Subcutaneous abdominal adipose tissue (tissue), 5 donors: ENCODE data around the gene BORA.
A peak's percentile ranks its signal among the peaks of the same experiment; 100 is the strongest.
"Not testable (repeated sequence)": the region's sequence is repeated elsewhere in the genome, so short reads cannot be mapped to it uniquely, and the experiment has no call there.

Experiments
- H3K27ac ChIP-seq: one replicate; pipeline ENCODE4 v1.7.0; 2013; ENCODE audit warnings: low read depth, mild to moderate bottlenecking, inconsistent platforms, low read length, moderate library complexity
- H3K27me3 ChIP-seq, 5 donors: one replicate each; pipeline ENCODE4 v1.7.0; 2013; ENCODE audit warnings: low read length in 5 of 5, inconsistent platforms in 1 of 5; ENCODE audit not compliant: control insufficient read depth in 5 of 5, insufficient read depth in 4 of 5
- H3K36me3 ChIP-seq, 5 donors: one replicate each; pipeline ENCODE4 v1.7.0; 2013; ENCODE audit warnings: low read length in 5 of 5; ENCODE audit not compliant: control insufficient read depth in 5 of 5, insufficient read depth in 5 of 5
- H3K4me1 ChIP-seq, 5 donors: one replicate each; pipeline ENCODE4 v1.7.0; 2013; ENCODE audit warnings: low read length in 5 of 5, mild to moderate bottlenecking in 3 of 5, moderate library complexity in 1 of 5; ENCODE audit not compliant: control insufficient read depth in 5 of 5, insufficient read depth in 5 of 5
- H3K4me3 ChIP-seq, 5 donors: one replicate each; pipeline ENCODE4 v1.7.0; 2013; ENCODE audit warnings: low read length in 5 of 5, low read depth in 1 of 5
- H3K9ac ChIP-seq, 5 donors: one replicate each; pipeline ENCODE4 v1.7.0; 2013; ENCODE audit warnings: low read length in 5 of 5, mild to moderate bottlenecking in 4 of 5, moderate library complexity in 3 of 5
- H3K9me3 ChIP-seq, 5 donors: one replicate each; pipeline ENCODE4 v1.7.0; 2013; ENCODE audit warnings: low read length in 5 of 5; ENCODE audit not compliant: control insufficient read depth in 5 of 5
- donor health status: healthy.
- donor health status: healthy.
- donor health status: healthy.
- donor health status: healthy.
- donor health status: healthy.

Gene BORA

DNA sequence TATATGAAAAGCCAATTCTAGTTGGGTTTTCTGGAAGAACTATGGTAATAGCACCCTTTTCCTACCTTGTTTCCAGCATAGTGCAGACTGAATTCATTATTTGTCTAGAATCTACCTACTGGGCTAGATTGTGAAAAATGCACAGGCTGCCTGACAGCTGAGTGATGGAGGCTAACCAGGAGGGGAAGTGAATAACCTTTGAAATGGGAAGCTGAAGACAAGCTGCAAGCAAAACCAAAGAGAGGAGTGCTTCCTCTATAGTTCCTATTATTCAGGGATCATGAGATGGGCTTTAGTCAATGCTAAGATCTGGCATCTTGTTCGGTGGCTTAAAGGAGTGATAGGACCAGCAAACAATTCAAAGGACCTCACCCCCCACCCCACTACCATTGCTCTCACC, 27.2 kb upstream of the BORA start:
- Histone ChIP-seq H3K4me1 (no peaks in the 10 kb centered on the region), H3K36me3 (no peaks in the 10 kb centered on the region), H3K27ac (no peak overlapping the region), H3K4me3 (no peak overlapping the region), H3K9me3 (no peaks in the 10 kb centered on the region), H3K9ac (no peak overlapping the region), H3K27me3 (peaks cover 0 to 3% (median 0%) of the 10 kb centered on the region in 5 donors)

DNA sequence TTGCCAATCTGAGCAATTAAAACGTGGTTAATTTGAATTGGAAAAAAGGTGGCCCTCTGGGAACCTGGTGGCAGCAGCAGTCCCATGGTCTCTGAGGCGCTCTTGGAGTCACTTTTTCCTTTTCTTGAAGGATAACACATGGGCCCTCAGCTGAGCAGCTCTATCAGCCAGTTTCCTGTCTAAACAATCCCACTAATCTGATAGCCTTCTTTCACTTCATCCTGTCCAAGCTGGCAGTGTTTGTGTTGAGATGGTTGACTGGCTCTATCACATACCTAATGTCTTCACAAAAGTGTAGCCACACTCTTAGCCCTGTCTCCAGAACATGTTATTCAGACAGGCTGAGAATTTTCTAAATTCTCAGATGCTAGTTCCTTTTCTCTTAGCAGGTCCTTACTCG, 10.9 kb upstream of the BORA start:
- Histone ChIP-seq H3K27ac (no peak overlapping the region), H3K4me3 (no peak overlapping the region), H3K9me3 (peaks cover 0 to 9% (median 7%) of the 10 kb centered on the region in 5 donors), H3K4me1 (no peaks in the 10 kb centered on the region), H3K9ac (no peak overlapping the region), H3K36me3 (peaks cover 15 to 38% (median 22%) of the 10 kb centered on the region in 5 donors), H3K27me3 (no peaks in the 10 kb centered on the region)

DNA sequence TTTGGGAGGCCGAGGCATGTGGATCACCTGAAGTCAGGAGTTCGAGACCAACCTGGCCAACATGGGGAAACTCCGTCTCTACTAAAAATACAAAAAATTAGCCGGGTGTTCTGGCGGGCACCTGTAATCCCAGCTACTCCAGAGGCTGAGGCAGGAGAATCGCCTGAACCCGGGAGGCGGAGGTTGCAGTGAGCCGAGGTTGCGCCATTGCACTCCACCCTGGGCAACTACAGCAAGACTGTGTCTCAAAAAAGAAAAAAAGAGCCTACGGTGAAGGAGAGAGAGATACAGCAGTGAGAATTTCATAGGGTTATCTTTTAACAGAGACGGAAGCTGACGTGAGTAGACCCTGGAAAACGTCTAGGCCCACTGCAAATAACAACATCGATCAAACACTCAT, 1.5 kb upstream of the BORA start:
- peak overlapping the region in 4 of 5 donors; percentile 91 to 97 (median 96) for H3K4me3 ChIP-seq
- peaks cover 2 to 26% (median 22%) of the 10 kb centered on the region in 5 donors for H3K4me1 ChIP-seq
- not testable (repeated sequence) for H3K27ac ChIP-seq, H3K9me3 ChIP-seq, H3K36me3 ChIP-seq, H3K27me3 ChIP-seq
- H3K9ac ChIP-seq = peak overlapping the region in 1 of 5 donors; percentile 98

DNA sequence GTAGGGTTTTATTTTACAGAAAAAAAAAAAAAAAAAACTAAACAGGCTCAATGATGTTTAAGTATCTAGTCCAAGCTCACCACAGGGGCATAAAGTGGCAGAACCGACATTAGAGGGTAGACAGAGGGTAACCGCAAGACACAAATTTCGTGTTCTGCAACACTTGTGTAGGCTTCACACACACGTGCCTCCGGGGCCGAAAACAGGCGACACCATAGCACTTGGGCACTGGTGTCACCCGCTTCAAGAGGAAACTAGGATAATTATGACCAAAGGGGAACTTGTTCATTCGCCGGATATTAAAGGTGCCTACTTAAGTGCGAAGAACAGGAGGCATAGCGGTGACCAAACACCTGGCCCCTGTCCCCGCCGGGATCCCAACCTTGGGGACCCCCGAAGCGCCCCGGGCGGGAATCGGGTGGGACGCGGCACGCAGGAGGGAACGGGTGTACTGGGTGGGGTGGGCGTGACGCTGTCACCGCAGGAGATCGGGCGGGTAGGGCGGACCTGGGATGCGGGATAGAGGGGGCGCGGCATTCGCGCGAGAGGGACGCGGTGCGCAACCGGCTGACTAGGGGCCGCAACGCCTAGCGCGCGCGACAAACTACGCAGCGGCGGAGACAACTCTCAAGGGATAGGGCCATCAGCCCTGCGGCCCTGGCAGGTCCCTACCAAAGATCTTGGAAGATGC, 852 bp upstream of the BORA start:
- Histone ChIP-seq H3K9me3 (no peaks in the 10 kb centered on the region), H3K36me3 (no peaks in the 10 kb centered on the region), H3K4me1 (peaks cover 2 to 26% (median 22%) of the 10 kb centered on the region in 5 donors), H3K27me3 (no peaks in the 10 kb centered on the region), H3K27ac (peak overlapping the region; percentile 46), H3K9ac (peak overlapping the region; percentile 68 to 98 (median 87)), H3K4me3 (peak overlapping the region; percentile 91 to 99 (median 97))

DNA sequence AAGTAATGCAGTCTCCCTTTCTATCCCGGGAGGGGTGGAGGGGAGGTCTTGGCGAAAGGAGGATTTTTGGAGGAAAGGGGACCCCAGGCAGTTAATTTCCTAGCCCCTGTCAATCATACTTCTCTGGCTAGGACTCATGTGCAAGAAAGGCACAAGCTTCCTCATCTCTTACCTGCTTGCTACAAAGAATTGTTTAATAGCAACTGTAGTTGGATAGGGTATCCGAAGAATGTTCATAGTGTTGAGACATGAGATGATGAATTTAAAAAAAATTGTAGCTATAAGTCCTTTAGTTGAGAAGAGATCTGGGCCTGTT, 525 bp downstream of the BORA start:
- peak overlapping the region; percentile 86 to 96 (median 87) for H3K9ac ChIP-seq
- peak overlapping the region; percentile 60 for H3K27ac ChIP-seq
- H3K4me3 ChIP-seq = peak overlapping the region; percentile 96 to 99 (median 97)
- H3K4me1 ChIP-seq = peaks cover 2 to 26% (median 22%) of the 10 kb centered on the region in 5 donors
- no peaks in the 10 kb centered on the region for H3K27me3 ChIP-seq
- H3K9me3 ChIP-seq = no peaks in the 10 kb centered on the region
- H3K36me3 ChIP-seq = no peaks in the 10 kb centered on the region

DNA sequence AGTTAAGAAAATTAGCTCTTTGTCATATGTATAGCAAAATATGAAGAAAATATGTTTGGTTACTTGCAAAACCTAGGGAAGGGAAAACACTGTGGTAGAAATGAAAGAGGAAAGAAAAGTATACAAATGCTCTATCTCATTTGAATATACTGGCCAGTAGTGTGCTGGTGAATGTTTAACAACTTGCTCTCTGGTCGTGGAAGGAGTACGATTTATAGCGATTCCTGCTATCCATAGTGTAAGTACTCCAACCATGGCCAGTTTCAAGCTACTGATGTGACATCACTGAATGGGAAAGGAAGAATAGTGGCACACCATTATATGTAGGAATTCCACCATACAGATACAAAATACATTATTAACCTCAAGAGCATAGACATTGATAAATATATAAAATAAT, 9.3 kb downstream of the BORA start:
- H3K4me3 ChIP-seq = no peak overlapping the region
- H3K9me3 ChIP-seq = no peaks in the 10 kb centered on the region
- no peak overlapping the region for H3K9ac ChIP-seq
- no peaks in the 10 kb centered on the region for H3K4me1 ChIP-seq
- H3K36me3 ChIP-seq = peaks cover 3 to 15% (median 5%) of the 10 kb centered on the region in 5 donors
- no peak overlapping the region for H3K27ac ChIP-seq
- H3K27me3 ChIP-seq = no peaks in the 10 kb centered on the region

DNA sequence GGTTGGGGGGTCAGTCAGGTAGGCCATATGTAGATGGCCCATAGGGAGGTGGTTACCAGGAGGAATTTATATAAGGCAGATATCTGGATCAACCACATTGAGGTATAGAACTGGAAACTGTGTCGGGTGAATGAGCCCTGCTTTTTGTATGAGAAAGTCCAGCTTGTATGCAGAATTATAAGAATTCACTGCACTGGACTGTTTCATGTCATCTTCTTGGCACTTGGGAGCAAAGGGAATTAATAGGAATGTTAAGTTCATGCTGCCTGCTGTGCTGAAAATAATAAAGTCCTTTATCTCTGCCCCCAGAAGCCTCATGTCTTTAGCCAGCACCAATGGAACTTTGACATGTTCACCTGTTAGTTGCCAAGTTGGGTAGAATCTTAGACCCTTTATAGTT, 12.3 kb downstream of the BORA start:
- no peak overlapping the region for H3K9ac ChIP-seq

DNA sequence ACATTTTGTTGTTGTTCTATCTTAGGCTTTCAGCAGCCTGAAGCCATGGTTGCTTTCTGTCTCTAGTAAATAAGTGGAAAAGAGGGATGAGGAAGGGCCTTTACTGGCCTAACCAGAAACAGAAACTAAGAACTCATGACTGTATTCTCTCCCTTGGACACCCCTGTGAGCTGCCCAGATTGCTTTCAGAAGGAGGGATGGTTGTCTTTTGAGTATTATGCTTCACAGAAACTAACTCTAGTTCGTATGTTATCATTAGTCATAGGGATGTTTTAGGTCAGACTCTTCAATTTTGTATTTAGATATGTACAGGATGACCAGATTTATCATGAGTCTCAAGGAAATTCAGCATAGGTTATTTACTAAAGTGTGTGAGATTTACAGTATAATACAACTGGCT, 17.5 kb downstream of the BORA start:
- Histone ChIP-seq H3K27ac (no peak overlapping the region), H3K9ac (no peak overlapping the region), H3K36me3 (peaks cover 18 to 33% (median 26%) of the 10 kb centered on the region in 5 donors), H3K4me1 (no peaks in the 10 kb centered on the region), H3K9me3 (no peaks in the 10 kb centered on the region), H3K4me3 (no peak overlapping the region), H3K27me3 (no peaks in the 10 kb centered on the region)

More for the DNA sequence above, 12.3 kb downstream of the BORA start:
- Histone ChIP-seq H3K4me1 (no peaks in the 10 kb centered on the region), H3K36me3 (peaks cover 8 to 26% (median 10%) of the 10 kb centered on the region in 5 donors), H3K4me3 (no peak overlapping the region), H3K9me3 (no peaks in the 10 kb centered on the region), H3K27ac (no peak overlapping the region), H3K27me3 (no peaks in the 10 kb centered on the region)

DNA sequence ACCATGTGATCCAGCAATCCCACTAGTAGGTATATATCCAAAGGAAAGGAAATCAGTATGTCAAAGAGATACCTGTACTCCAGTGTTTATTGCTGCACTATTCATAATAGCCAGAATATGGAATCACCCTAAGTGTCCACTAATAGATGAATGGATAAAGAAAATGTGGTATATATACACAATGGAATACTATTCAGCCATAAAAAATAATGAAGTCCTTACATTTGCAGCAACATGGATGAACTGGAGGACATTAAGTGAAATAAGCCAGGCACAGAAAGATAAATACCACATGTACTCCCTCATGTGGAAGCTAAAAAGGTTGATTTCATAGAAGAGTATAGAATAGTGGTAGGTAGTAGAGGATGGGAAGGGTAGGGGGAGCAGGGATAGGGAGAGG, 23.5 kb downstream of the BORA start:
- H3K36me3 ChIP-seq = peaks cover 27 to 56% (median 42%) of the 10 kb centered on the region in 5 donors
- H3K9ac ChIP-seq = no peak overlapping the region
- H3K27ac ChIP-seq = no peak overlapping the region
- H3K9me3 ChIP-seq = no peaks in the 10 kb centered on the region
- H3K27me3 ChIP-seq = no peaks in the 10 kb centered on the region
- H3K4me3 ChIP-seq = no peak overlapping the region
- no peaks in the 10 kb centered on the region for H3K4me1 ChIP-seq

DNA sequence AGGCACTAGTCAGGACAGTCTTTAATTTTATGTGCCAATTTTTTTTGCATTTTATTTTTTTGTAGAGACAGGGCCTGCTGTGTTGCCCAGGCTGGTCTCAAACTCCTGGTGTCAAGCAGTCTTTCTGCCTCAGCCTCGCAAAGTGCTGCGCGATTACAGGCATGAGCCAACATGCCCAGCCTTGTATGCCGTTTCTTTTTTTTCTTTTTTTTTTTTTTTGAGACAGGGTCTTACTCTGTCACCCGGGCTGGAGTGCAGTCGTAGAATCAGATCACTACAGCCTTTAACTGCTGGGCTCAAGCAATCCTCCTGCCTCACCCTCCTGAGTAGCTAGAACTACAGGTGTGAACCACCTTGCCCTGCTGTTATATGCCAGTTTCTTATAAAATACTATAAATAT, 26.4 kb downstream of the BORA start:
- no peak overlapping the region for H3K9ac ChIP-seq
- H3K4me3 ChIP-seq = no peak overlapping the region
- H3K27ac ChIP-seq = no peak overlapping the region
- H3K4me1 ChIP-seq = no peaks in the 10 kb centered on the region
- peaks cover 46 to 71% (median 51%) of the 10 kb centered on the region in 5 donors for H3K36me3 ChIP-seq
- H3K27me3 ChIP-seq = no peaks in the 10 kb centered on the region
- no peaks in the 10 kb centered on the region for H3K9me3 ChIP-seq
